ENCODE measurements around the gene PDZRN4. TPM values are rescaled to one million over a fixed set of nuclear protein-coding genes. Genes with fewer than 3 reads are reported as not detected.
A peak's percentile ranks its signal among the peaks of the same experiment; 100 is the strongest.
"Not testable (repeated sequence)": the region's sequence is repeated elsewhere in the genome, so short reads cannot be mapped to it uniquely, and the experiment has no call there.

PDZRN4 gene
- not detected in 2 replicates for total RNA-seq (2012; rRNA removed)

GRCh38 chr12:41188058-41188840 is at the start of gene PDZRN4:
TSS of gene PDZRN4 (plus strand) at chr12:41188320.
- Histone ChIP-seq H3K9me3 (replicated peaks; ENCODE audit: low read length) (no peaks in the 10 kb centered on the region), H3K4me2 (ENCODE audit: low read length) (peak within 1 kb of the TSS; percentile 34), H3K4me1 (ENCODE audit: control insufficient read depth, insufficient read depth, low read length) (no peaks in the 10 kb centered on the region), H3K27me3 (ENCODE audit: control insufficient read depth, insufficient read depth, low read length) (peaks cover 41% of the 10 kb centered on the region), H3K9ac (ENCODE audit: low read depth, low read length) (no peak within 1 kb of the TSS), H3K4me3 (ENCODE audit: low read length) (no peak within 1 kb of the TSS), H3K36me3 (ENCODE audit: insufficient read depth, low read length) (no peaks in the 10 kb centered on the region)

GRCh38 chr12:41140117-41140516 is 48.0 kb upstream of the PDZRN4 start:
- no peaks in the 10 kb centered on the region for H3K9me3 ChIP-seq (replicated peaks; ENCODE audit: low read length)
- H3K9ac ChIP-seq (ENCODE audit: low read depth, low read length) = no peak overlapping the region
- H3K4me1 ChIP-seq (ENCODE audit: control insufficient read depth, insufficient read depth, low read length) = no peaks in the 10 kb centered on the region
- H3K4me2 ChIP-seq (ENCODE audit: low read length) = no peak overlapping the region
- H3K36me3 ChIP-seq (ENCODE audit: insufficient read depth, low read length) = no peaks in the 10 kb centered on the region
- no peaks in the 10 kb centered on the region for H3K27me3 ChIP-seq (ENCODE audit: control insufficient read depth, insufficient read depth, low read length)
- no peak overlapping the region for H3K4me3 ChIP-seq (ENCODE audit: low read length)

GRCh38 chr12:41141104-41141503 is 47.0 kb upstream of the PDZRN4 start:
- H3K36me3 ChIP-seq (ENCODE audit: insufficient read depth, low read length) = no peaks in the 10 kb centered on the region
- no peaks in the 10 kb centered on the region for H3K9me3 ChIP-seq (replicated peaks; ENCODE audit: low read length)
- H3K27me3 ChIP-seq (ENCODE audit: control insufficient read depth, insufficient read depth, low read length) = no peaks in the 10 kb centered on the region
- H3K9ac ChIP-seq (ENCODE audit: low read depth, low read length) = no peak overlapping the region
- no peak overlapping the region for H3K4me2 ChIP-seq (ENCODE audit: low read length)
- no peak overlapping the region for H3K4me3 ChIP-seq (ENCODE audit: low read length)
- H3K4me1 ChIP-seq (ENCODE audit: control insufficient read depth, insufficient read depth, low read length) = no peaks in the 10 kb centered on the region

GRCh38 chr12:41142376-41142775 is 45.7 kb upstream of the PDZRN4 start:
- Histone ChIP-seq H3K9ac (ENCODE audit: low read depth, low read length) (no peak overlapping the region), H3K9me3 (replicated peaks; ENCODE audit: low read length) (no peaks in the 10 kb centered on the region), H3K27me3 (ENCODE audit: control insufficient read depth, insufficient read depth, low read length) (no peaks in the 10 kb centered on the region), H3K4me3 (ENCODE audit: low read length) (no peak overlapping the region), H3K4me1 (ENCODE audit: control insufficient read depth, insufficient read depth, low read length) (no peaks in the 10 kb centered on the region), H3K4me2 (ENCODE audit: low read length) (no peak overlapping the region), H3K36me3 (ENCODE audit: insufficient read depth, low read length) (no peaks in the 10 kb centered on the region)

GRCh38 chr12:41151793-41152192 is 36.3 kb upstream of the PDZRN4 start:
- Histone ChIP-seq H3K4me3 (ENCODE audit: low read length) (no peak overlapping the region), H3K27me3 (ENCODE audit: control insufficient read depth, insufficient read depth, low read length) (no peaks in the 10 kb centered on the region), H3K9me3 (replicated peaks; ENCODE audit: low read length) (no peaks in the 10 kb centered on the region), H3K4me1 (ENCODE audit: control insufficient read depth, insufficient read depth, low read length) (no peaks in the 10 kb centered on the region), H3K36me3 (ENCODE audit: insufficient read depth, low read length) (no peaks in the 10 kb centered on the region), H3K9ac (ENCODE audit: low read depth, low read length) (no peak overlapping the region), H3K4me2 (ENCODE audit: low read length) (no peak overlapping the region)

- no peak overlapping the region for H3K9ac ChIP-seq (ENCODE audit: low read depth, low read length)
- no peaks in the 10 kb centered on the region for H3K27me3 ChIP-seq (ENCODE audit: control insufficient read depth, insufficient read depth, low read length)
- H3K36me3 ChIP-seq (ENCODE audit: insufficient read depth, low read length) = no peaks in the 10 kb centered on the region
- no peaks in the 10 kb centered on the region for H3K9me3 ChIP-seq (replicated peaks; ENCODE audit: low read length)
- no peak overlapping the region for H3K4me2 ChIP-seq (ENCODE audit: low read length)
- no peak overlapping the region for H3K4me3 ChIP-seq (ENCODE audit: low read length)
- no peaks in the 10 kb centered on the region for H3K4me1 ChIP-seq (ENCODE audit: control insufficient read depth, insufficient read depth, low read length)
Observed at GRCh38 chr12:41162461-41162860, 25.7 kb upstream of the PDZRN4 start.

GRCh38 chr12:41167701-41168100 is 20.4 kb upstream of the PDZRN4 start:
- Histone ChIP-seq H3K9ac (ENCODE audit: low read depth, low read length) (no peak overlapping the region), H3K9me3 (replicated peaks; ENCODE audit: low read length) (no peaks in the 10 kb centered on the region), H3K36me3 (ENCODE audit: insufficient read depth, low read length) (no peaks in the 10 kb centered on the region), H3K27me3 (ENCODE audit: control insufficient read depth, insufficient read depth, low read length) (no peaks in the 10 kb centered on the region), H3K4me2 (ENCODE audit: low read length) (no peak overlapping the region), H3K4me1 (ENCODE audit: control insufficient read depth, insufficient read depth, low read length) (no peaks in the 10 kb centered on the region), H3K4me3 (ENCODE audit: low read length) (no peak overlapping the region)

GRCh38 chr12:41174602-41175001 is 13.5 kb upstream of the PDZRN4 start:
- no peak overlapping the region for H3K4me3 ChIP-seq (ENCODE audit: low read length)
- no peaks in the 10 kb centered on the region for H3K9me3 ChIP-seq (replicated peaks; ENCODE audit: low read length)
- H3K4me1 ChIP-seq (ENCODE audit: control insufficient read depth, insufficient read depth, low read length) = no peaks in the 10 kb centered on the region
- no peak overlapping the region for H3K4me2 ChIP-seq (ENCODE audit: low read length)
- H3K36me3 ChIP-seq (ENCODE audit: insufficient read depth, low read length) = no peaks in the 10 kb centered on the region
- H3K27me3 ChIP-seq (ENCODE audit: control insufficient read depth, insufficient read depth, low read length) = no peaks in the 10 kb centered on the region
- H3K9ac ChIP-seq (ENCODE audit: low read depth, low read length) = no peak overlapping the region

- not testable (repeated sequence) for H3K9ac ChIP-seq (ENCODE audit: low read depth, low read length); H3K36me3 ChIP-seq (ENCODE audit: insufficient read depth, low read length); H3K9me3 ChIP-seq (replicated peaks; ENCODE audit: low read length); H3K4me1 ChIP-seq (ENCODE audit: control insufficient read depth, insufficient read depth, low read length); H3K27me3 ChIP-seq (ENCODE audit: control insufficient read depth, insufficient read depth, low read length); H3K4me2 ChIP-seq (ENCODE audit: low read length); H3K4me3 ChIP-seq (ENCODE audit: low read length)
Observed at GRCh38 chr12:41179507-41179906, 8.6 kb upstream of the PDZRN4 start.

- no peak overlapping the region for H3K4me2 ChIP-seq (ENCODE audit: low read length)
- H3K9ac ChIP-seq (ENCODE audit: low read depth, low read length) = no peak overlapping the region
- no peaks in the 10 kb centered on the region for H3K9me3 ChIP-seq (replicated peaks; ENCODE audit: low read length)
- H3K27me3 ChIP-seq (ENCODE audit: control insufficient read depth, insufficient read depth, low read length) = peaks cover 29% of the 10 kb centered on the region
- H3K36me3 ChIP-seq (ENCODE audit: insufficient read depth, low read length) = no peaks in the 10 kb centered on the region
- H3K4me1 ChIP-seq (ENCODE audit: control insufficient read depth, insufficient read depth, low read length) = no peaks in the 10 kb centered on the region
- no peak overlapping the region for H3K4me3 ChIP-seq (ENCODE audit: low read length)
Observed at GRCh38 chr12:41184864-41185263, 3.3 kb upstream of the PDZRN4 start.

- Histone ChIP-seq H3K4me1 (ENCODE audit: control insufficient read depth, insufficient read depth, low read length) (no peaks in the 10 kb centered on the region), H3K9me3 (replicated peaks; ENCODE audit: low read length) (no peaks in the 10 kb centered on the region), H3K27me3 (ENCODE audit: control insufficient read depth, insufficient read depth, low read length) (peaks cover 40% of the 10 kb centered on the region), H3K36me3 (ENCODE audit: insufficient read depth, low read length) (no peaks in the 10 kb centered on the region), H3K4me3 (ENCODE audit: low read length) (no peak overlapping the region), H3K4me2 (ENCODE audit: low read length) (no peak overlapping the region), H3K9ac (ENCODE audit: low read depth, low read length) (no peak overlapping the region)
Observed at GRCh38 chr12:41186026-41186425, 2.1 kb upstream of the PDZRN4 start.

GRCh38 chr12:41188841-41189394 is 798 bp downstream of the PDZRN4 start:
- H3K4me3 ChIP-seq (ENCODE audit: low read length) = no peak overlapping the region
- peaks cover 41% of the 10 kb centered on the region for H3K27me3 ChIP-seq (ENCODE audit: control insufficient read depth, insufficient read depth, low read length)
- H3K4me1 ChIP-seq (ENCODE audit: control insufficient read depth, insufficient read depth, low read length) = no peaks in the 10 kb centered on the region
- H3K4me2 ChIP-seq (ENCODE audit: low read length) = peak overlapping the region; percentile 34
- H3K9ac ChIP-seq (ENCODE audit: low read depth, low read length) = no peak overlapping the region
- H3K9me3 ChIP-seq (replicated peaks; ENCODE audit: low read length) = no peaks in the 10 kb centered on the region
- no peaks in the 10 kb centered on the region for H3K36me3 ChIP-seq (ENCODE audit: insufficient read depth, low read length)
